Measurements from ENCODE around the gene ZMIZ2. TPM values are rescaled to one million over a fixed set of nuclear protein-coding genes. Genes with fewer than 3 reads are reported as not detected.

ZMIZ2 gene
- total and polyA plus RNA-seq, 2 experiments from 2014 or later, result 15.5 to 46.1 TPM

DNA sequence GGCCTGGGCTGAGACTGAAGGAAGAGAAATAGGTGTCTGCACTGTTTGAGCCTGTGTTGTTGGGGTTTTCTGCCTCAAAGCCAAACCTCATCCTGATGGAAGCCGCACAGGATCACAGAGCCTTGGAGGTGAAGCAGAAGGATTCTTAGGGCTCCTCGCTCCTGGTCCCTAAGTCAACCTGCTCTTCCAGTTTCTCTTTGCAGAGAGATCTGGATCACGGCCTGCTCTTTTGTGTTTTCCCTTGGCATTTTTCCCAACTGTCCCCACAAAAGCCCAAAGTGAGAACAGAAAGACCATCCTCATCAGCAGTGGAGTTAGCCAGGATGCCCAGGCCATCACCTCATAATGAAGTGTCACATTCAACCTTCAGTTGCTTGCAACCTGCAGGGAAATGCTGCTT lies 27.6 kb downstream of the ZMIZ2 start:
- Mint-ChIP-seq H3K27me3 (ENCODE audit: insufficient read depth, low read depth, poor library complexity) (peaks cover 10% of the 10 kb centered on the region), H3K4me1 (no peaks in the 10 kb centered on the region; the same call in 2 of the 3 replicates), H3K4me3 (no peak overlapping the region), H3K27ac (no peak overlapping the region), H3K9me3 (no peaks in the 10 kb centered on the region), H3K36me3 (ENCODE audit: low read depth) (no peaks in the 10 kb centered on the region)
- Histone ChIP-seq H3K4me1 (ENCODE audit: insufficient read depth) (no peaks in the 10 kb centered on the region), H3K79me2 (replicated peaks; ENCODE audit: insufficient read depth) (no peaks in the 10 kb centered on the region), H2AFZ (0 out of 2 replicates have a peak overlapping the region, but pooled peaks have one; percentile 28), H3K9me2 (ENCODE audit: insufficient read depth) (no peaks in the 10 kb centered on the region), H3K27me3 (ENCODE audit: insufficient read depth) (no peaks in the 10 kb centered on the region), H3K27ac (ENCODE audit: low read depth) (no peak overlapping the region), H3K4me3 (no peak overlapping the region), H3K36me3 (ENCODE audit: insufficient read depth) (no peaks in the 10 kb centered on the region), H3K4me2 (no peak overlapping the region), H3F3A (replicated peaks; ENCODE audit: low read depth) (no peaks in the 10 kb centered on the region), H4K20me1 (replicated peaks; ENCODE audit: insufficient read depth) (no peaks in the 10 kb centered on the region; the same call in 1 of the 2 replicates)
- DNase-seq (ENCODE audit: low spot score) (no peak), ATAC-seq (no peak)
- TF ChIP-seq JUNB (IDR thresholded peaks at IDR 0.05; ENCODE audit: unreplicated experiment), result no peak
- no peak for TF ChIP-seq CREB1 (CRISPR knock-in tag; IDR thresholded peaks at IDR 0.05; ENCODE audit: low read depth)
- TF ChIP-seq, protein P1, sequence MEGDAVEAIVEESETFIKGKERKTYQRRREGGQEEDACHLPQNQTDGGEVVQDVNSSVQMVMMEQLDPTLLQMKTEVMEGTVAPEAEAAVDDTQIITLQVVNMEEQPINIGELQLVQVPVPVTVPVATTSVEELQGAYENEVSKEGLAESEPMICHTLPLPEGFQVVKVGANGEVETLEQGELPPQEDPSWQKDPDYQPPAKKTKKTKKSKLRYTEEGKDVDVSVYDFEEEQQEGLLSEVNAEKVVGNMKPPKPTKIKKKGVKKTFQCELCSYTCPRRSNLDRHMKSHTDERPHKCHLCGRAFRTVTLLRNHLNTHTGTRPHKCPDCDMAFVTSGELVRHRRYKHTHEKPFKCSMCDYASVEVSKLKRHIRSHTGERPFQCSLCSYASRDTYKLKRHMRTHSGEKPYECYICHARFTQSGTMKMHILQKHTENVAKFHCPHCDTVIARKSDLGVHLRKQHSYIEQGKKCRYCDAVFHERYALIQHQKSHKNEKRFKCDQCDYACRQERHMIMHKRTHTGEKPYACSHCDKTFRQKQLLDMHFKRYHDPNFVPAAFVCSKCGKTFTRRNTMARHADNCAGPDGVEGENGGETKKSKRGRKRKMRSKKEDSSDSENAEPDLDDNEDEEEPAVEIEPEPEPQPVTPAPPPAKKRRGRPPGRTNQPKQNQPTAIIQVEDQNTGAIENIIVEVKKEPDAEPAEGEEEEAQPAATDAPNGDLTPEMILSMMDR (conservative IDR thresholded peaks at IDR 0.05; ENCODE audit: low read depth in 2 of 2), result no peak
- no peak for TF ChIP-seq POLR2AphosphoS5 (IDR thresholded peaks at IDR 0.05; ENCODE audit: low read depth)
- no peak for TF ChIP-seq REST (IDR thresholded peaks at IDR 0.05; ENCODE audit: unreplicated experiment)
- no peak for TF ChIP-seq ZNF331 (CRISPR knock-in tag; IDR thresholded peaks at IDR 0.05; ENCODE audit: low read depth)
- no peak for TF ChIP-seq NANOG (IDR thresholded peaks at IDR 0.05; ENCODE audit: borderline replicate concordance)
- TF ChIP-seq, protein P2, sequence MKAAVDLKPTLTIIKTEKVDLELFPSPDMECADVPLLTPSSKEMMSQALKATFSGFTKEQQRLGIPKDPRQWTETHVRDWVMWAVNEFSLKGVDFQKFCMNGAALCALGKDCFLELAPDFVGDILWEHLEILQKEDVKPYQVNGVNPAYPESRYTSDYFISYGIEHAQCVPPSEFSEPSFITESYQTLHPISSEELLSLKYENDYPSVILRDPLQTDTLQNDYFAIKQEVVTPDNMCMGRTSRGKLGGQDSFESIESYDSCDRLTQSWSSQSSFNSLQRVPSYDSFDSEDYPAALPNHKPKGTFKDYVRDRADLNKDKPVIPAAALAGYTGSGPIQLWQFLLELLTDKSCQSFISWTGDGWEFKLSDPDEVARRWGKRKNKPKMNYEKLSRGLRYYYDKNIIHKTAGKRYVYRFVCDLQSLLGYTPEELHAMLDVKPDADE (IDR thresholded peaks at IDR 0.05), result no peak
- TF ChIP-seq, protein P3, sequence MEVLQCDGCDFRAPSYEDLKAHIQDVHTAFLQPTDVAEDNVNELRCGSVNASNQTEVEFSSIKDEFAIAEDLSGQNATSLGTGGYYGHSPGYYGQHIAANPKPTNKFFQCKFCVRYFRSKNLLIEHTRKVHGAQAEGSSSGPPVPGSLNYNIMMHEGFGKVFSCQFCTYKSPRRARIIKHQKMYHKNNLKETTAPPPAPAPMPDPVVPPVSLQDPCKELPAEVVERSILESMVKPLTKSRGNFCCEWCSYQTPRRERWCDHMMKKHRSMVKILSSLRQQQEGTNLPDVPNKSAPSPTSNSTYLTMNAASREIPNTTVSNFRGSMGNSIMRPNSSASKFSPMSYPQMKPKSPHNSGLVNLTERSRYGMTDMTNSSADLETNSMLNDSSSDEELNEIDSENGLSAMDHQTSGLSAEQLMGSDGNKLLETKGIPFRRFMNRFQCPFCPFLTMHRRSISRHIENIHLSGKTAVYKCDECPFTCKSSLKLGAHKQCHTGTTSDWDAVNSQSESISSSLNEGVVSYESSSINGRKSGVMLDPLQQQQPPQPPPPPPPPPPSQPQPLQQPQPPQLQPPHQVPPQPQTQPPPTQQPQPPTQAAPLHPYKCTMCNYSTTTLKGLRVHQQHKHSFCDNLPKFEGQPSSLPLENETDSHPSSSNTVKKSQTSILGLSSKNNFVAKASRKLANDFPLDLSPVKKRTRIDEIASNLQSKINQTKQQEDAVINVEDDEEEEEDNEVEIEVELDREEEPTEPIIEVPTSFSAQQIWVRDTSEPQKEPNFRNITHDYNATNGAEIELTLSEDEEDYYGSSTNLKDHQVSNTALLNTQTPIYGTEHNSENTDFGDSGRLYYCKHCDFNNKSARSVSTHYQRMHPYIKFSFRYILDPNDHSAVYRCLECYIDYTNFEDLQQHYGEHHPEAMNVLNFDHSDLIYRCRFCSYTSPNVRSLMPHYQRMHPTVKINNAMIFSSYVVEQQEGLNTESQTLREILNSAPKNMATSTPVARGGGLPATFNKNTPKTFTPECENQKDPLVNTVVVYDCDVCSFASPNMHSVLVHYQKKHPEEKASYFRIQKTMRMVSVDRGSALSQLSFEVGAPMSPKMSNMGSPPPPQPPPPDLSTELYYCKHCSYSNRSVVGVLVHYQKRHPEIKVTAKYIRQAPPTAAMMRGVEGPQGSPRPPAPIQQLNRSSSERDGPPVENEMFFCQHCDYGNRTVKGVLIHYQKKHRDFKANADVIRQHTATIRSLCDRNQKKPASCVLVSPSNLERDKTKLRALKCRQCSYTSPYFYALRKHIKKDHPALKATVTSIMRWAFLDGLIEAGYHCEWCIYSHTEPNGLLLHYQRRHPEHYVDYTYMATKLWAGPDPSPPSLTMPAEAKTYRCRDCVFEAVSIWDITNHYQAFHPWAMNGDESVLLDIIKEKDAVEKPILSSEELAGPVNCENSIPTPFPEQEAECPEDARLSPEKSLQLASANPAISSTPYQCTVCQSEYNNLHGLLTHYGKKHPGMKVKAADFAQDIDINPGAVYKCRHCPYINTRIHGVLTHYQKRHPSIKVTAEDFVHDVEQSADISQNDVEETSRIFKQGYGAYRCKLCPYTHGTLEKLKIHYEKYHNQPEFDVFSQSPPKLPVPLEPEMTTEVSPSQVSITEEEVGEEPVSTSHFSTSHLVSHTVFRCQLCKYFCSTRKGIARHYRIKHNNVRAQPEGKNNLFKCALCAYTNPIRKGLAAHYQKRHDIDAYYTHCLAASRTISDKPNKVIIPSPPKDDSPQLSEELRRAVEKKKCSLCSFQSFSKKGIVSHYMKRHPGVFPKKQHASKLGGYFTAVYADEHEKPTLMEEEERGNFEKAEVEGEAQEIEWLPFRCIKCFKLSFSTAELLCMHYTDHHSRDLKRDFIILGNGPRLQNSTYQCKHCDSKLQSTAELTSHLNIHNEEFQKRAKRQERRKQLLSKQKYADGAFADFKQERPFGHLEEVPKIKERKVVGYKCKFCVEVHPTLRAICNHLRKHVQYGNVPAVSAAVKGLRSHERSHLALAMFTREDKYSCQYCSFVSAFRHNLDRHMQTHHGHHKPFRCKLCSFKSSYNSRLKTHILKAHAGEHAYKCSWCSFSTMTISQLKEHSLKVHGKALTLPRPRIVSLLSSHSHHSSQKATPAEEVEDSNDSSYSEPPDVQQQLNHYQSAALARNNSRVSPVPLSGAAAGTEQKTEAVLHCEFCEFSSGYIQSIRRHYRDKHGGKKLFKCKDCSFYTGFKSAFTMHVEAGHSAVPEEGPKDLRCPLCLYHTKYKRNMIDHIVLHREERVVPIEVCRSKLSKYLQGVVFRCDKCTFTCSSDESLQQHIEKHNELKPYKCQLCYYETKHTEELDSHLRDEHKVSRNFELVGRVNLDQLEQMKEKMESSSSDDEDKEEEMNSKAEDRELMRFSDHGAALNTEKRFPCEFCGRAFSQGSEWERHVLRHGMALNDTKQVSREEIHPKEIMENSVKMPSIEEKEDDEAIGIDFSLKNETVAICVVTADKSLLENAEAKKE (CRISPR knock-in tag; IDR thresholded peaks at IDR 0.05), result no peak
- TF ChIP-seq EZH2 (IDR thresholded peaks at IDR 0.05; ENCODE audit: low read depth, unreplicated experiment), result no peak
- TF ChIP-seq STAT1 (IDR thresholded peaks at IDR 0.05; ENCODE audit: unreplicated experiment), result no peak
- no peak for TF ChIP-seq ZNF114 (CRISPR knock-in tag; IDR thresholded peaks at IDR 0.05)
- TF ChIP-seq EZH2phosphoT487 (IDR thresholded peaks at IDR 0.05; ENCODE audit: unreplicated experiment), result no peak

All from GM23338 (cell line).